ENCODE measurements around the gene CD93. TPM values are rescaled to one million over a fixed set of nuclear protein-coding genes. Genes with fewer than 3 reads are reported as not detected.

CD93 gene
- total RNA-seq, 2 experiments from 2014 or later, result 1.1 TPM

- H3K36me3 ChIP-seq (ENCODE audit: insufficient read depth, low read length), result no peaks in the 10 kb centered on the region
- Mint-ChIP-seq H3K27ac (no peak overlapping the region), H3K4me1 (ENCODE audit: low read depth) (no peaks in the 10 kb centered on the region), H3K27me3 (peaks cover 6% of the 10 kb centered on the region), H3K4me3 (no peak overlapping the region), H3K9me3 (no peaks in the 10 kb centered on the region), H3K36me3 (ENCODE audit: low read depth) (no peaks in the 10 kb centered on the region)
- TF ChIP-seq, protein P1, sequence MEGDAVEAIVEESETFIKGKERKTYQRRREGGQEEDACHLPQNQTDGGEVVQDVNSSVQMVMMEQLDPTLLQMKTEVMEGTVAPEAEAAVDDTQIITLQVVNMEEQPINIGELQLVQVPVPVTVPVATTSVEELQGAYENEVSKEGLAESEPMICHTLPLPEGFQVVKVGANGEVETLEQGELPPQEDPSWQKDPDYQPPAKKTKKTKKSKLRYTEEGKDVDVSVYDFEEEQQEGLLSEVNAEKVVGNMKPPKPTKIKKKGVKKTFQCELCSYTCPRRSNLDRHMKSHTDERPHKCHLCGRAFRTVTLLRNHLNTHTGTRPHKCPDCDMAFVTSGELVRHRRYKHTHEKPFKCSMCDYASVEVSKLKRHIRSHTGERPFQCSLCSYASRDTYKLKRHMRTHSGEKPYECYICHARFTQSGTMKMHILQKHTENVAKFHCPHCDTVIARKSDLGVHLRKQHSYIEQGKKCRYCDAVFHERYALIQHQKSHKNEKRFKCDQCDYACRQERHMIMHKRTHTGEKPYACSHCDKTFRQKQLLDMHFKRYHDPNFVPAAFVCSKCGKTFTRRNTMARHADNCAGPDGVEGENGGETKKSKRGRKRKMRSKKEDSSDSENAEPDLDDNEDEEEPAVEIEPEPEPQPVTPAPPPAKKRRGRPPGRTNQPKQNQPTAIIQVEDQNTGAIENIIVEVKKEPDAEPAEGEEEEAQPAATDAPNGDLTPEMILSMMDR (IDR thresholded peaks at IDR 0.05), result no peak
- no peaks in the 10 kb centered on the region for H3K4me1 ChIP-seq (ENCODE audit: insufficient read depth, low read length)
- ChIA-PET CTCF (no interaction called here), POLR2A (no interaction called here)
- H3K27me3 ChIP-seq (ENCODE audit: control insufficient read depth in 1 of 2, insufficient read depth in 2 of 2, low read length in 2 of 2), result peaks cover 4 to 6% of the 10 kb centered on the region in 2 experiments
- no peaks in the 10 kb centered on the region for H3K9me3 ChIP-seq (ENCODE audit: control insufficient read depth in 1 of 2, insufficient read depth in 1 of 2, low read length in 2 of 2)
- no peak overlapping the region for H3K4me3 ChIP-seq (ENCODE audit: low read length)
- DNase-seq, result no peak
- no peak for ATAC-seq (ENCODE audit: poor library complexity)
- no peak overlapping the region for H3K27ac ChIP-seq (ENCODE audit: low read depth in 1 of 2, low read length in 2 of 2)
- intact Hi-C loops (cut with DNase I, micrococcal nuclease), result no loop called here
These were observed 6.9 kb upstream of the CD93 start for GRCh38 chr20:23092861-23093495.

DNA sequence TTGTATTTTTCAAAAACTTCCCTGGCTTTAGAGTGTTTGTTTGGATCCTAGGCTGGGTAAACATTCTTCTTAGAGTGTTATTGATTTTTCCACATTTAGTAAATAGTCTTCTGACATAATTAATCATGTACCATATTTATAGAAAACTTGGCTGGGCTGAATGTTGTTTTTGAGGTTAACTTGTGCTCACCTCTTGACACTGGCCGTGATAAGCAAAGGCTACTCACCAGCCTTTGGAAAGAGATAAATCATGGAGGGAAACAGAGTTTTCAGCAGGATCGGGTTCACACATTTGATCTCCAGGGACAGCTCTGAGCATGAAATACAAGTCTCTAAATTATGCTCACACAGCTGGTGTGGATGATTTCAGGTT is 6.2 kb upstream of the CD93 start:
- CTCF ChIA-PET, result no interaction called here

DNA sequence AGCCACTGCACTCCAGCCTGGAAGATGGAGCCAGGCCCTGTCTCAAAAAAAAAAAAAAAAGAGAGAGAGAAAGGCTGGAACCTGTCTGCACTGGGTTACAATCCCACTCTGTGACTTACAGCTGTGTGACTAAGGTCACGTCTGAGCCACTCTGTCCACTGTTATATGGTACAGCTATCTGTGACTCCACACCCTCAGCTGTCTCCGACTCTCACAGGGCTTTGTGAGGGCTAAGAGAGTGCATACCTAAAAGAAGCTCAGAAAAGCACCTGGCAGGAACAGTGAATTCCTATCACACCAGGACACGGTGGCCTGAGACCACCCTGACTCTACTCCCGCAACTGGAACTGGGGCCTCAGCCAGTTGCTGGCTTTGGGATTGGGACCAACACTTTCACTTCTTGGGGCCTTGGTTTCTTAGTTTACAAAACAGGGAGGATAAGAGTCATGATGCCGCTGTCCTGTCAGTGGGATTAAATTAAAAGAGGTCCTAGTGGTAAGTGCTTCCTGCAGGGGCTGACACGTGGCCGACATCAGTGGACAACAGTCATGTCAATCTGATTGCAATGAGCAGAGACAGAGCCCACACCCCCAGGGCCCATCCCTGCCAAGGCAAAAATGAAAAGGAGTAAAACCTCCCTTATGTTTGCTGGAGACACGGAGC is 5.7 kb upstream of the CD93 start:
- H3K4me3 Mint-ChIP-seq, result no peak overlapping the region
- no peak overlapping the region for H3K27ac Mint-ChIP-seq
- no peak for ATAC-seq (ENCODE audit: poor library complexity)
- intact Hi-C loops (cut with DNase I, micrococcal nuclease), result no loop called here
- ChIA-PET POLR2A (no interaction called here), CTCF (no interaction called here)
- DNase-seq, result no peak
- peaks cover 1% of the 10 kb centered on the region for H3K4me1 Mint-ChIP-seq (ENCODE audit: low read depth)
- H3K36me3 Mint-ChIP-seq (ENCODE audit: low read depth), result no peaks in the 10 kb centered on the region
- H3K27me3 Mint-ChIP-seq, result peaks cover 6% of the 10 kb centered on the region
- peaks cover 10% of the 10 kb centered on the region for H3K4me1 ChIP-seq (ENCODE audit: insufficient read depth, low read length)
- H3K27ac ChIP-seq (ENCODE audit: low read depth in 1 of 2, low read length in 2 of 2), result no peak overlapping the region
- peaks cover 4 to 6% of the 10 kb centered on the region in 2 experiments for H3K27me3 ChIP-seq (ENCODE audit: control insufficient read depth in 1 of 2, insufficient read depth in 2 of 2, low read length in 2 of 2)
- TF ChIP-seq, protein P1 (IDR thresholded peaks at IDR 0.05), result no peak
- no peaks in the 10 kb centered on the region for H3K9me3 ChIP-seq (ENCODE audit: control insufficient read depth in 1 of 2, insufficient read depth in 1 of 2, low read length in 2 of 2)
- no peaks in the 10 kb centered on the region for H3K9me3 Mint-ChIP-seq
- no peaks in the 10 kb centered on the region for H3K36me3 ChIP-seq (ENCODE audit: insufficient read depth, low read length)
- no peak overlapping the region for H3K4me3 ChIP-seq (ENCODE audit: low read length)

More for the DNA sequence above, 6.2 kb upstream of the CD93 start:
- Mint-ChIP-seq H3K9me3 (no peaks in the 10 kb centered on the region), H3K4me1 (ENCODE audit: low read depth) (no peaks in the 10 kb centered on the region), H3K27me3 (peaks cover 6% of the 10 kb centered on the region), H3K4me3 (no peak overlapping the region), H3K36me3 (ENCODE audit: low read depth) (no peaks in the 10 kb centered on the region), H3K27ac (no peak overlapping the region)
- no peaks in the 10 kb centered on the region for H3K9me3 ChIP-seq (ENCODE audit: control insufficient read depth in 1 of 2, insufficient read depth in 1 of 2, low read length in 2 of 2)
- H3K4me3 ChIP-seq (ENCODE audit: low read length), result no peak overlapping the region
- TF ChIP-seq, protein P1 (IDR thresholded peaks at IDR 0.05), result no peak
- POLR2A ChIA-PET, result no interaction called here
- H3K27me3 ChIP-seq (ENCODE audit: control insufficient read depth in 1 of 2, insufficient read depth in 2 of 2, low read length in 2 of 2), result peaks cover 4 to 6% of the 10 kb centered on the region in 2 experiments
- H3K36me3 ChIP-seq (ENCODE audit: insufficient read depth, low read length), result no peaks in the 10 kb centered on the region
- DNase-seq, result no peak
- H3K27ac ChIP-seq (ENCODE audit: low read depth in 1 of 2, low read length in 2 of 2), result no peak overlapping the region
- intact Hi-C loops (cut with DNase I, micrococcal nuclease), result no loop called here
- no peak for ATAC-seq (ENCODE audit: poor library complexity)
- H3K4me1 ChIP-seq (ENCODE audit: insufficient read depth, low read length), result peaks cover 5% of the 10 kb centered on the region

Measured in CD4-positive, alpha-beta T cell (primary cell).